Endothelial cell of umbilical vein (primary cell): ENCODE measurements around the gene HHIP. TPM values are rescaled to one million over a fixed set of nuclear protein-coding genes. Genes with fewer than 3 reads are reported as not detected.

ENCODE experiments used
- BruUV-seq: library from RNA; stranded (reverse); fragments of 400-500 nt; replicated peaks from 2 replicates; lab custom pipeline; 2021; lab: Mats Ljungman, UMichigan
- CTCF ChIA-PET: fragments of 300-600, 350-600 bp; sonication (Branson Sonifier 250); formaldehyde crosslinking; loops from one replicate; lab custom pipeline; 2021; ENCODE audit warnings: antibody characterized with exemption, inconsistent platforms; lab: Charles Lee
- POLR2A ChIA-PET: fragments of 300-600, 350-600 bp; sonication (Branson Sonifier 250); formaldehyde crosslinking; loops from one replicate; lab custom pipeline; 2021; ENCODE audit warnings: antibody characterized with exemption, inconsistent platforms; lab: Charles Lee
- DNase-seq: peaks from one replicate; pipeline ENCODE4 v3.0.0-alpha.2; 2011; ENCODE audit warnings: low read depth, low spot score
- FAIRE-seq: peaks from 2 replicates; lab custom pipeline; 2011; peaks lifted over from hg19 to GRCh38; lab: Jason Lieb, UNC
- H2AFZ ChIP-seq: 2 replicates; pipeline ENCODE4 v1.6.0; 2012; ENCODE audit warnings: low read depth, low read length, control low read depth, inconsistent platforms
- H3K27ac ChIP-seq: 2 replicates; pipeline ENCODE4 v1.5.1; 2011; ENCODE audit warnings: low read depth, mild to moderate bottlenecking, control low read depth, low read length, moderate library complexity; ENCODE audit not compliant: insufficient read depth
- H3K27me3 ChIP-seq, 2 experiments: 2 replicates each; pipeline versions ENCODE4 v1.6.0 to v1.6.1; 2011; ENCODE audit warnings: low read length in 2 of 2, mixed read lengths in 1 of 2; ENCODE audit not compliant: control insufficient read depth in 2 of 2, insufficient read depth in 2 of 2
- H3K36me3 ChIP-seq, 2 experiments: 2 replicates in 1 of 2; 3 replicates in 1 of 2; pipeline ENCODE4 v1.5.1; 2011; ENCODE audit warnings: low read length in 2 of 2, mild to moderate bottlenecking in 1 of 2, moderate library complexity in 1 of 2; ENCODE audit not compliant: control insufficient read depth in 2 of 2, insufficient read depth in 2 of 2; ENCODE audit errors: extremely low read depth in 1 of 2
- H3K4me1 ChIP-seq: 3 replicates; pipeline ENCODE4 v1.5.1; 2011; ENCODE audit warnings: mild to moderate bottlenecking, low read length; ENCODE audit not compliant: control insufficient read depth, insufficient read depth; ENCODE audit errors: extremely low read depth
- H3K4me2 ChIP-seq: 2 replicates; pipeline ENCODE4 v1.6.1; 2011; ENCODE audit warnings: low read length, control low read depth, mixed read lengths; ENCODE audit not compliant: insufficient read depth
- H3K4me3 ChIP-seq, 3 experiments: fragments of 200-600 bp in 1 of 3; sonication (generic), shearing (Covaris generic) in 1 of 3; replicated peaks in 1 of 3; 2 replicates each; pipeline ENCODE4 v1.5.1; 2011 to 2016; ENCODE audit warnings: control low read depth in 3 of 3, low read length in 3 of 3, mild to moderate bottlenecking in 2 of 3, inconsistent platforms in 1 of 3, low read depth in 1 of 3, moderate library complexity in 1 of 3; ENCODE audit not compliant: insufficient read depth in 1 of 3
- H3K79me2 ChIP-seq: 2 replicates; pipeline ENCODE4 v1.6.0; 2012; ENCODE audit warnings: low read length, inconsistent platforms; ENCODE audit not compliant: control insufficient read depth, insufficient read depth
- H3K9ac ChIP-seq: replicated peaks from 2 replicates; pipeline ENCODE3; 2011; ENCODE audit warnings: low read length, control low read depth; ENCODE audit not compliant: insufficient read depth; ENCODE audit errors: extremely low read depth
- H3K9me1 ChIP-seq: replicated peaks from 3 replicates; pipeline ENCODE4 v1.6.0; 2011; ENCODE audit warnings: mild to moderate bottlenecking, low read length; ENCODE audit not compliant: control insufficient read depth, insufficient read depth; ENCODE audit errors: extremely low read depth
- H3K9me3 ChIP-seq: replicated peaks from 2 replicates; pipeline ENCODE4 v1.5.1; 2012; ENCODE audit warnings: low read length, inconsistent platforms; ENCODE audit not compliant: control insufficient read depth, insufficient read depth
- H4K20me1 ChIP-seq: replicated peaks from 2 replicates; pipeline ENCODE3; 2011; ENCODE audit warnings: mild to moderate bottlenecking, low read length; ENCODE audit not compliant: control insufficient read depth, insufficient read depth; ENCODE audit errors: extremely low read depth
- EZH2 ChIP-seq: IDR thresholded peaks from 2 replicates; pipeline ENCODE4 v1.6.1; 2012; ENCODE audit warnings: borderline replicate concordance, low read depth, mild to moderate bottlenecking, moderate library complexity, low read length, inconsistent platforms; ENCODE audit not compliant: severe bottlenecking
- FOS ChIP-seq: IDR thresholded peaks from 2 replicates; pipeline ENCODE4 v1.6.1; 2011; ENCODE audit warnings: mild to moderate bottlenecking, low read length, moderate library complexity, borderline replicate concordance; ENCODE audit not compliant: insufficient read depth
- GATA2 ChIP-seq: IDR thresholded peaks from 2 replicates; pipeline ENCODE4 v1.7.0; 2011; ENCODE audit warnings: low read depth, mild to moderate bottlenecking, moderate library complexity, mixed read lengths, low read length; ENCODE audit not compliant: insufficient read length, insufficient read depth
- JUN ChIP-seq: IDR thresholded peaks from 2 replicates; pipeline ENCODE4 v1.6.1; 2011; ENCODE audit warnings: borderline replicate concordance, low read depth; ENCODE audit not compliant: insufficient read length, insufficient read depth
- MYC ChIP-seq: IDR thresholded peaks from one replicate; pipeline ENCODE4 v1.6.1; 2011; ENCODE audit warnings: mild to moderate bottlenecking, low read depth, low read length
- POLR2A ChIP-seq: IDR thresholded peaks from 2 replicates; pipeline ENCODE4 v1.6.1; 2012; ENCODE audit warnings: low read depth, mild to moderate bottlenecking, control low read depth, low read length
- POLR2AphosphoS5 ChIP-seq: IDR thresholded peaks from 2 replicates; pipeline ENCODE4 v1.6.1; 2012; ENCODE audit warnings: low read depth, mild to moderate bottlenecking, control low read depth, low read length, moderate library complexity; ENCODE audit not compliant: insufficient read depth
- dilution Hi-C: fragments of 300-500 bp; cut with MboI; formaldehyde crosslinking; loops from one replicate; pipeline ENCODE4 v1.15.0; 2019; ENCODE audit warnings: low sequenced_read_pairs; ENCODE audit not compliant: extremely low pct_ligation_motif_present
- intact Hi-C: fragments of 100-400 bp; cut with micrococcal nuclease; formaldehyde crosslinking; loops from one replicate; pipeline ENCODE4 v1.10.0; 2022
- polyA plus RNA-seq, 4 experiments: library from polyadenylated mRNA; depleted of rRNA in 3 of 4; stranded (reverse) in 3 of 4; unstranded in 1 of 4; fragments of >200 nt; gene quantifications; 2 replicates each; pipeline versions ENCODE4 v1.2.1 to v1.2.3, GENCODE V29; 2011 to 2012; ENCODE audit warnings: missing spikeins in 1 of 4
- total RNA-seq: library from RNA; stranded (reverse); gene quantifications from 2 replicates; pipeline ENCODE4 v1.2.3, GENCODE V29; 2021
- TF ChIP-seq, protein P1 (sequence below): IDR thresholded peaks from 2 replicates; pipeline ENCODE4 v1.6.1; 2011; ENCODE audit not compliant: insufficient read depth, insufficient read length
- TF ChIP-seq, protein P2 (sequence below), 2 donors: IDR thresholded peaks; 1 replicate in 1 of 2; 2 replicates in 1 of 2; pipeline ENCODE4 v1.5.1; 2011; ENCODE audit warnings: low read length in 2 of 2, mild to moderate bottlenecking in 2 of 2, moderate library complexity in 2 of 2, control low read depth in 1 of 2, inconsistent platforms in 1 of 2, low read depth in 1 of 2; ENCODE audit not compliant: insufficient read depth in 1 of 2; ENCODE audit errors: extremely low read depth in 1 of 2

HHIP gene
- total and polyA plus RNA-seq, 2 donors (not counting 3 experiments of a cell fraction or from before 2014, with no cell fraction given): 239 to 971 TPM

DNA sequence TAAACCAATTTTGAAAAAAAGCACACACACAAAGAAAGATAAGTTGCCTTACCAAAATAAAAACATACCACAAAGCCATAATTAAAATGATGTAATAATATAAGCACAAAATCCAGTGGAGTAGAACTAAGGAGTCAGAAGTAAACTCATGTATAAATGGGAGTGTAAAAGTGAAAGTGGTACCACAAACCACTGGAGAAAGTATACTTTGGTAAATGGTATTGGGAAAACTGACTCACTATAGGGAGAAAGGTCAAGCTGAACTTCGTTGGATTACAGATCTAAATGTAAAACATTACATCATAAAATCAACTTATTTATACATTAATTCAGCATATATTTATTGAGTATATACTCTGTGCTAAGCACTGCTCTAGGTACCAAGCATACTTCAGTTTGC lies 46.3 kb upstream of the HHIP start:
- no peak for FAIRE-seq
- peak; percentile 48 for DNase-seq
- TF ChIP-seq POLR2A (no peak), MYC (no peak), EZH2 (no peak), FOS (no peak), GATA2 (no peak), POLR2AphosphoS5 (no peak), JUN (no peak)
- TF ChIP-seq, protein P1, sequence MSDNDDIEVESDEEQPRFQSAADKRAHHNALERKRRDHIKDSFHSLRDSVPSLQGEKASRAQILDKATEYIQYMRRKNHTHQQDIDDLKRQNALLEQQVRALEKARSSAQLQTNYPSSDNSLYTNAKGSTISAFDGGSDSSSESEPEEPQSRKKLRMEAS: no peak
- TF ChIP-seq, protein P2, sequence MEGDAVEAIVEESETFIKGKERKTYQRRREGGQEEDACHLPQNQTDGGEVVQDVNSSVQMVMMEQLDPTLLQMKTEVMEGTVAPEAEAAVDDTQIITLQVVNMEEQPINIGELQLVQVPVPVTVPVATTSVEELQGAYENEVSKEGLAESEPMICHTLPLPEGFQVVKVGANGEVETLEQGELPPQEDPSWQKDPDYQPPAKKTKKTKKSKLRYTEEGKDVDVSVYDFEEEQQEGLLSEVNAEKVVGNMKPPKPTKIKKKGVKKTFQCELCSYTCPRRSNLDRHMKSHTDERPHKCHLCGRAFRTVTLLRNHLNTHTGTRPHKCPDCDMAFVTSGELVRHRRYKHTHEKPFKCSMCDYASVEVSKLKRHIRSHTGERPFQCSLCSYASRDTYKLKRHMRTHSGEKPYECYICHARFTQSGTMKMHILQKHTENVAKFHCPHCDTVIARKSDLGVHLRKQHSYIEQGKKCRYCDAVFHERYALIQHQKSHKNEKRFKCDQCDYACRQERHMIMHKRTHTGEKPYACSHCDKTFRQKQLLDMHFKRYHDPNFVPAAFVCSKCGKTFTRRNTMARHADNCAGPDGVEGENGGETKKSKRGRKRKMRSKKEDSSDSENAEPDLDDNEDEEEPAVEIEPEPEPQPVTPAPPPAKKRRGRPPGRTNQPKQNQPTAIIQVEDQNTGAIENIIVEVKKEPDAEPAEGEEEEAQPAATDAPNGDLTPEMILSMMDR (IDR thresholded peaks at IDR 0.05; ENCODE audit: extremely low read depth in 1 of 2, insufficient read depth in 1 of 2, low read depth in 1 of 2, low read length in 2 of 2): no peak

More for the DNA sequence above, 46.3 kb upstream of the HHIP start:
- Histone ChIP-seq H3K4me2 (peak overlapping the region; percentile 53), H4K20me1 (no peaks in the 10 kb centered on the region), H3K27me3 (no peaks in the 10 kb centered on the region), H3K9ac (no peak overlapping the region), H3K27ac (no peak overlapping the region), H3K9me3 (no peaks in the 10 kb centered on the region), H3K4me1 (peaks cover 7% of the 10 kb centered on the region), H3K4me3 (no peak overlapping the region), H2AFZ (peak overlapping the region; percentile 15), H3K79me2 (no peaks in the 10 kb centered on the region), H3K9me1 (no peaks in the 10 kb centered on the region), H3K36me3 (no peaks in the 10 kb centered on the region)
- dilution Hi-C loops: no loop called here
- intact Hi-C loops: loop anchor here (2.0 kb wide), 1 partner anchor 15 kb away; no protein-coding TSS in a partner anchor
- ChIA-PET CTCF (interaction anchor here (1.3 kb wide), 1 partner anchor 12 kb away, joined by 3 read pairs; no protein-coding TSS in a partner anchor), POLR2A (no interaction called here)
- no TSS peak for BruUV-seq
